Measurements from ENCODE around the gene RHOC.

DNA sequence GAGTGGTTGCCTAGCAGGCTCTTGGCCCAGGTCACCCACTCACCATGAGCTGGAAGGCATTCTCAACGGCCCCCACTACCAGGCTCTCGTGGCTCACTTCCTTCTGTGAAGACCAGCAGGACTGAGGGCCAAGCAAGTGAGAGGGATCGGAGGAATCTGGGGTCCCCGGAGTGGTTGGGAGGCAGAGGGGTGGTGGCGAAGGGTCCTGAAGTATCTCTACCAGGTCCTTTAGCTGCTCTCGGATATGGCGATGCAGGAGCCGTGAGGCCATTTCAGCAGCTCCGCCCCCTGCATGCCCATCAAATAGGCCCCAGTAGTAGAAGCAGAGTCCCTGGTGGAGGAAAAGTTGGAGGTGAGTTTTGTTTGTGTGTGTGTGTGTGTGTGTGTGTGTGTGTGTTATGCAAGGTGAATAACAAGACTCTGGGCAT lies 5.8 kb upstream of the RHOC start:
- TF ChIP-seq EZH2 (IDR thresholded peaks at IDR 0.05; ENCODE audit: borderline replicate concordance, low read depth, low read length, severe bottlenecking) (no peak), CTCF (IDR thresholded peaks at IDR 0.05; ENCODE audit: borderline replicate concordance, extremely low read depth, low read length, poor library complexity, severe bottlenecking) (no peak)

Measured in DND-41 (cell line).